Smooth muscle cell (in vitro differentiated cells): ENCODE results near the gene MRNIP. TPM values are rescaled to one million over a fixed set of nuclear protein-coding genes. Genes with fewer than 3 reads are reported as not detected.

ENCODE experiments used
- DNase-seq: peaks from one replicate; lab custom pipeline; 2025; ENCODE audit not compliant: unreplicated experiment; lab: John Stamatoyannopoulos, UW
- H2AFZ ChIP-seq: fragments of 200-600 bp; sonication (generic); 2 replicates; pipeline ENCODE4 v1.6.0; 2016; ENCODE audit warnings: antibody characterized with exemption, low read depth, mild to moderate bottlenecking
- H3F3A ChIP-seq: fragments of 200-600 bp; sonication (generic); 2 replicates; pipeline ENCODE4 v1.6.0; 2017; ENCODE audit warnings: antibody characterized with exemption, low read depth
- H3K27ac ChIP-seq: fragments of 200-600 bp; sonication (generic); 2 replicates; pipeline ENCODE4 v1.5.1; 2016; ENCODE audit warnings: low read depth, mild to moderate bottlenecking
- H3K27me3 ChIP-seq: fragments of 200-600 bp; sonication (generic); 2 replicates; pipeline ENCODE4 v1.6.1; 2016; ENCODE audit warnings: low read depth, mild to moderate bottlenecking
- H3K36me3 ChIP-seq: fragments of 200-600 bp; sonication (generic); 2 replicates; pipeline ENCODE4 v1.5.1; 2016; ENCODE audit warnings: low read depth
- H3K4me1 ChIP-seq: fragments of 200-600 bp; sonication (generic); 2 replicates; pipeline ENCODE4 v1.5.1; 2016; ENCODE audit warnings: low read depth
- H3K4me2 ChIP-seq: fragments of 200-600 bp; sonication (generic); 2 replicates; pipeline ENCODE4 v1.6.0; 2016; ENCODE audit warnings: mild to moderate bottlenecking
- H3K4me3 ChIP-seq: fragments of 200-600 bp; sonication (generic); 2 replicates; pipeline ENCODE4 v1.5.1; 2016; ENCODE audit warnings: mild to moderate bottlenecking
- H3K79me2 ChIP-seq: fragments of 200-600 bp; sonication (generic); 2 replicates; pipeline ENCODE4 v1.6.0; 2016; ENCODE audit warnings: low read depth, mild to moderate bottlenecking
- H3K9ac ChIP-seq: fragments of 200-600 bp; sonication (generic); 2 replicates; pipeline ENCODE4 v1.6.0; 2016; ENCODE audit warnings: low read depth
- H3K9me3 ChIP-seq: fragments of 200-600 bp; sonication (generic); replicated peaks from 2 replicates; pipeline ENCODE4 v1.5.1; 2016; ENCODE audit warnings: low read depth
- H4K20me1 ChIP-seq: fragments of 200-600 bp; sonication (generic); 2 replicates; pipeline ENCODE4 v1.6.0; 2016; ENCODE audit warnings: low read depth
- WGBS: methylation state at CpG from one replicate; pipeline ENCODE4 v1.1.7; 2016; ENCODE audit warnings: low lambda C conversion rate; 5-methylcytosine and 5-hydroxymethylcytosine counted together
- polyA plus RNA-seq: library from polyadenylated mRNA; unstranded; fragments of >200 nt; fragmentation: Nextera tagmentation; extraction: Ambion mirVana; gene quantifications from 2 replicates; pipeline ENCODE4 v1.2.1, GENCODE V29; 2016
- total RNA-seq: library from RNA; depleted of rRNA; stranded (reverse); fragments of >200 nt; gene quantifications from 2 replicates; pipeline ENCODE4 v1.2.3, GENCODE V29; 2014
- TF ChIP-seq, protein P1 (sequence below): fragments of 200-600 bp; sonication (generic); IDR thresholded peaks from 2 replicates; pipeline ENCODE4 v1.5.1; 2017; ENCODE audit warnings: borderline replicate concordance, mild to moderate bottlenecking, antibody characterized with exemption; ENCODE audit not compliant: insufficient read depth, poor library complexity, severe bottlenecking

Gene MRNIP
- total and polyA plus RNA-seq, 2 experiments from 2014 or later = 11.9 to 16.5 TPM

- 94% methylated on average over 17 of the region's 17 CpGs for WGBS
These were observed 17.9 kb downstream of the MRNIP start for GRCh38 chr5:179840766-179841165.

GRCh38 chr5:179840321-179840720 lies 18.3 kb downstream of the MRNIP start:
- Histone ChIP-seq H3K4me2 (no peak overlapping the region), H3K36me3 (no peaks in the 10 kb centered on the region), H3K4me1 (no peaks in the 10 kb centered on the region), H4K20me1 (peaks cover 19% of the 10 kb centered on the region), H3F3A (peaks cover 13% of the 10 kb centered on the region), H3K9ac (no peak overlapping the region), H2AFZ (no peak overlapping the region), H3K79me2 (no peaks in the 10 kb centered on the region), H3K4me3 (no peak overlapping the region), H3K27me3 (no peaks in the 10 kb centered on the region), H3K27ac (no peak overlapping the region), H3K9me3 (no peaks in the 10 kb centered on the region)
- TF ChIP-seq, protein P1, sequence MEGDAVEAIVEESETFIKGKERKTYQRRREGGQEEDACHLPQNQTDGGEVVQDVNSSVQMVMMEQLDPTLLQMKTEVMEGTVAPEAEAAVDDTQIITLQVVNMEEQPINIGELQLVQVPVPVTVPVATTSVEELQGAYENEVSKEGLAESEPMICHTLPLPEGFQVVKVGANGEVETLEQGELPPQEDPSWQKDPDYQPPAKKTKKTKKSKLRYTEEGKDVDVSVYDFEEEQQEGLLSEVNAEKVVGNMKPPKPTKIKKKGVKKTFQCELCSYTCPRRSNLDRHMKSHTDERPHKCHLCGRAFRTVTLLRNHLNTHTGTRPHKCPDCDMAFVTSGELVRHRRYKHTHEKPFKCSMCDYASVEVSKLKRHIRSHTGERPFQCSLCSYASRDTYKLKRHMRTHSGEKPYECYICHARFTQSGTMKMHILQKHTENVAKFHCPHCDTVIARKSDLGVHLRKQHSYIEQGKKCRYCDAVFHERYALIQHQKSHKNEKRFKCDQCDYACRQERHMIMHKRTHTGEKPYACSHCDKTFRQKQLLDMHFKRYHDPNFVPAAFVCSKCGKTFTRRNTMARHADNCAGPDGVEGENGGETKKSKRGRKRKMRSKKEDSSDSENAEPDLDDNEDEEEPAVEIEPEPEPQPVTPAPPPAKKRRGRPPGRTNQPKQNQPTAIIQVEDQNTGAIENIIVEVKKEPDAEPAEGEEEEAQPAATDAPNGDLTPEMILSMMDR = no peak
- no peak for DNase-seq
- 98% methylated on average over 11 of the region's 11 CpGs for WGBS

More at GRCh38 chr5:179840766-179841165, 17.9 kb downstream of the MRNIP start:
- Histone ChIP-seq H2AFZ (no peak overlapping the region), H3K4me3 (no peak overlapping the region), H3K4me1 (no peaks in the 10 kb centered on the region), H3K27ac (no peak overlapping the region), H3K4me2 (no peak overlapping the region), H4K20me1 (peaks cover 19% of the 10 kb centered on the region), H3K27me3 (no peaks in the 10 kb centered on the region), H3F3A (peaks cover 13% of the 10 kb centered on the region), H3K36me3 (peaks cover under 1% of the 10 kb centered on the region), H3K79me2 (no peaks in the 10 kb centered on the region), H3K9ac (no peak overlapping the region), H3K9me3 (peaks cover 2% of the 10 kb centered on the region)
- TF ChIP-seq, protein P1 = no peak
- DNase-seq = no peak

DNA sequence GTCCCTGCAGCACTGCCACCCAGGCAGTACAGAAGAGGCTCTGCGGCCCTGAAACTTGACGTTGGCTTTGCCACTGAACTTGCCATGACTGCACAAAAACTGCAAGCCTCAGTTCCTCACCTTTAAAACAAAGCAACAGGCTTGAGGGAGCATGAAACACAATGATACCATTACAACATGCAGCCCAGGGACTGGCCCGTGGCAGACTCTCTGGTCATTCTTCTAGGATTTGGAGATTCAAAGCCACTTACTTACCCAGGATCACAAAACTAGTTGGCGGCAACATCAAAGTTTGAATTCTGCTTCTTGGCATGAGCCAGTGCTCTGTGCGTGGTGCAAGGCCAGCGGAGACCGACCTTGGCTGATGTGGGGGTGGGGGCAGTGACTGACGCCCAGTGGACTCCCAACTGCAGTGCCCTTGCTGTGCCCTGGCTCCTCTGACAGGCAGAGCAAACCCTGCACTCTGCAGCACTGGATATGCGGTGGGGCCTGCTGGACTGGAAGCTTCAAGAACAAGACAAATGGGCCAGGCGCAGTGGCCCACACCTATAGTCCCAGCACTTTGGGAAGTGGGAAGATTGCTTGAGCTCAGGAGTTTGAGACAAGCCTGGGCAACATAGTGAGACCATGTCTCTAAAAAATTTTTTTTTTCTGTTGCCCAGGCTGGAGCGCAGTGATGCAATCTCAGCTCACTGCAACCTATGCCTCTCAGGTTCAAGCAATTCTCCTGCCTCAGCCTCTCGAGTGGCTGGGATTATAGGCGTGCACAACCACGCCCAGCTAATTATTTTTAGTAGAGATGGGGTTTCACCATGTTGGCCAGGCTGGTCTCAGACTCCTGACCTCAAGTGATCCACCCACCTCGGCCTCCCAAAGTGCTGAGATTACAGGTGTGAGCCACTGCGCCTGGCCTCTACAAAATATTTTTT lies 19.0 kb downstream of the MRNIP start:
- no peaks in the 10 kb centered on the region for H3K4me1 ChIP-seq
- no peak for DNase-seq
- no peak overlapping the region for H3K27ac ChIP-seq
- H3K79me2 ChIP-seq = no peaks in the 10 kb centered on the region
- H3K36me3 ChIP-seq = no peaks in the 10 kb centered on the region
- TF ChIP-seq, protein P1 = no peak
- no peak overlapping the region for H2AFZ ChIP-seq
- H4K20me1 ChIP-seq = peaks cover 19% of the 10 kb centered on the region
- H3F3A ChIP-seq = peaks cover 13% of the 10 kb centered on the region
- WGBS = 94% methylated on average over 16 of the region's 16 CpGs
- H3K4me2 ChIP-seq = no peak overlapping the region
- H3K27me3 ChIP-seq = no peaks in the 10 kb centered on the region
- H3K9me3 ChIP-seq = no peaks in the 10 kb centered on the region
- no peak overlapping the region for H3K4me3 ChIP-seq
- no peak overlapping the region for H3K9ac ChIP-seq
